SK-N-SH treated with all-trans-retinoic acid at 6 μM for 48 hours (cell line): ENCODE data around the gene CDK1.

Experiments
- ARNTL ChIP-seq: fragments of 450-650 bp; formaldehyde crosslinking; IDR thresholded peaks from 2 replicates; pipeline ENCODE4 v1.5.0; 2020; ENCODE audit warnings: low read depth, mild to moderate bottlenecking, moderate library complexity, borderline replicate concordance
- BACH2 ChIP-seq: fragments of 250-450 bp; sonication (Bioruptor Pico); IDR thresholded peaks from 2 replicates; pipeline ENCODE4 v1.9.0; 2021; ENCODE audit warnings: mild to moderate bottlenecking, borderline replicate concordance
- CSDC2 ChIP-seq: fragments of 250-450 bp; sonication (Bioruptor Pico); IDR thresholded peaks from 2 replicates; pipeline ENCODE4 v1.5.0; 2020; ENCODE audit warnings: mild to moderate bottlenecking, moderate library complexity
- ISL1 ChIP-seq: fragments of 250-450 bp; sonication (Bioruptor Pico); IDR thresholded peaks from 2 replicates; pipeline ENCODE4 v2.1.2; 2022; ENCODE audit warnings: mild to moderate bottlenecking, moderate library complexity
- PPARA ChIP-seq: fragments of 250-450 bp; sonication (Bioruptor Pico); IDR thresholded peaks from 2 replicates; pipeline ENCODE4 v1.5.0; 2020; ENCODE audit warnings: mild to moderate bottlenecking, borderline replicate concordance
- RARB ChIP-seq: fragments of 250-450 bp; sonication (Bioruptor Pico); IDR thresholded peaks from 2 replicates; pipeline ENCODE4 v1.8.0; 2021; ENCODE audit warnings: mild to moderate bottlenecking, moderate library complexity
- TOX ChIP-seq: fragments of 250-450 bp; sonication (Bioruptor Pico); IDR thresholded peaks from 2 replicates; pipeline ENCODE4 v1.8.0; 2021; ENCODE audit warnings: mild to moderate bottlenecking, moderate library complexity, borderline replicate concordance
- ZFP3 ChIP-seq: fragments of 250-450 bp; sonication (Bioruptor Pico); IDR thresholded peaks from 2 replicates; pipeline ENCODE4 v1.5.0; 2020; ENCODE audit warnings: mild to moderate bottlenecking, moderate library complexity
- ZNF8 ChIP-seq: fragments of 450-650 bp; formaldehyde crosslinking; IDR thresholded peaks from 2 replicates; pipeline ENCODE4 v1.5.0; 2020; ENCODE audit warnings: mild to moderate bottlenecking, moderate library complexity
- TF ChIP-seq, protein P1 (sequence below): fragments of 250-450 bp; sonication (Bioruptor Pico); IDR thresholded peaks from 2 replicates; pipeline ENCODE4 v1.8.0; 2020; ENCODE audit warnings: mild to moderate bottlenecking, moderate library complexity, borderline replicate concordance

GRCh38 chr10:60807499-60807898, 29.2 kb downstream of the CDK1 start:
- no peak for TF ChIP-seq RARB (CRISPR knock-in tag)
- TF ChIP-seq ISL1: no peak
- TF ChIP-seq ZFP3: no peak
- no peak for TF ChIP-seq CSDC2 (CRISPR knock-in tag)
- TF ChIP-seq, protein P1, sequence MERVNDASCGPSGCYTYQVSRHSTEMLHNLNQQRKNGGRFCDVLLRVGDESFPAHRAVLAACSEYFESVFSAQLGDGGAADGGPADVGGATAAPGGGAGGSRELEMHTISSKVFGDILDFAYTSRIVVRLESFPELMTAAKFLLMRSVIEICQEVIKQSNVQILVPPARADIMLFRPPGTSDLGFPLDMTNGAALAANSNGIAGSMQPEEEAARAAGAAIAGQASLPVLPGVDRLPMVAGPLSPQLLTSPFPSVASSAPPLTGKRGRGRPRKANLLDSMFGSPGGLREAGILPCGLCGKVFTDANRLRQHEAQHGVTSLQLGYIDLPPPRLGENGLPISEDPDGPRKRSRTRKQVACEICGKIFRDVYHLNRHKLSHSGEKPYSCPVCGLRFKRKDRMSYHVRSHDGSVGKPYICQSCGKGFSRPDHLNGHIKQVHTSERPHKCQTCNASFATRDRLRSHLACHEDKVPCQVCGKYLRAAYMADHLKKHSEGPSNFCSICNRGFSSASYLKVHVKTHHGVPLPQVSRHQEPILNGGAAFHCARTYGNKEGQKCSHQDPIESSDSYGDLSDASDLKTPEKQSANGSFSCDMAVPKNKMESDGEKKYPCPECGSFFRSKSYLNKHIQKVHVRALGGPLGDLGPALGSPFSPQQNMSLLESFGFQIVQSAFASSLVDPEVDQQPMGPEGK (CRISPR knock-in tag): no peak
- TF ChIP-seq TOX: no peak
- TF ChIP-seq PPARA (CRISPR knock-in tag): no peak
- no peak for TF ChIP-seq ARNTL (CRISPR knock-in tag)
- no peak for TF ChIP-seq BACH2 (CRISPR knock-in tag)
- no peak for TF ChIP-seq ZNF8 (CRISPR knock-in tag)
